BLaER1 treated with 17β-estradiol and CSF1 and Interleukin-3, amounts not matched to agents 10 nM and 100 nM (cell line): ENCODE results near the gene PPP2R2C.
A peak's percentile ranks its signal among the peaks of the same experiment; 100 is the strongest.

ENCODE experiments used
- H3K27ac ChIP-seq, 11 experiments: shearing (Covaris generic); formaldehyde crosslinking; 2 replicates each; pipeline ENCODE4 v1.8.1; 2022
- H3K27me3 ChIP-seq, 11 experiments: shearing (Covaris generic); formaldehyde crosslinking; 2 replicates each; pipeline ENCODE4 v1.8.1; 2022
- H3K36me3 ChIP-seq, 11 experiments: shearing (Covaris generic); formaldehyde crosslinking; 2 replicates each; pipeline ENCODE4 v1.8.1; 2022
- H3K4me1 ChIP-seq, 10 experiments: shearing (Covaris generic); formaldehyde crosslinking; 2 replicates each; pipeline ENCODE4 v1.8.1; 2022
- H3K4me2 ChIP-seq, 11 experiments: shearing (Covaris generic); formaldehyde crosslinking; 2 replicates each; pipeline ENCODE4 v1.8.1; 2022
- H3K4me3 ChIP-seq, 10 experiments: shearing (Covaris generic); formaldehyde crosslinking; 2 replicates each; pipeline ENCODE4 v1.8.1; 2022
- H3K9ac ChIP-seq, 11 experiments: shearing (Covaris generic); formaldehyde crosslinking; 2 replicates each; pipeline ENCODE4 v1.8.1; 2022
- H3K9me3 ChIP-seq, 11 experiments: shearing (Covaris generic); formaldehyde crosslinking; replicated peaks in 1 of 11; 2 replicates each; pipeline ENCODE4 v1.8.1; 2022
- H4K20me1 ChIP-seq, 11 experiments: shearing (Covaris generic); formaldehyde crosslinking; 2 replicates each; pipeline ENCODE4 v1.8.1; 2022
- Cebpa-rat ChIP-seq, 11 experiments: shearing (Covaris generic); IDR thresholded peaks; 2 replicates each; pipeline ENCODE4 v1.8.1; 2022

The PPP2R2C gene

DNA sequence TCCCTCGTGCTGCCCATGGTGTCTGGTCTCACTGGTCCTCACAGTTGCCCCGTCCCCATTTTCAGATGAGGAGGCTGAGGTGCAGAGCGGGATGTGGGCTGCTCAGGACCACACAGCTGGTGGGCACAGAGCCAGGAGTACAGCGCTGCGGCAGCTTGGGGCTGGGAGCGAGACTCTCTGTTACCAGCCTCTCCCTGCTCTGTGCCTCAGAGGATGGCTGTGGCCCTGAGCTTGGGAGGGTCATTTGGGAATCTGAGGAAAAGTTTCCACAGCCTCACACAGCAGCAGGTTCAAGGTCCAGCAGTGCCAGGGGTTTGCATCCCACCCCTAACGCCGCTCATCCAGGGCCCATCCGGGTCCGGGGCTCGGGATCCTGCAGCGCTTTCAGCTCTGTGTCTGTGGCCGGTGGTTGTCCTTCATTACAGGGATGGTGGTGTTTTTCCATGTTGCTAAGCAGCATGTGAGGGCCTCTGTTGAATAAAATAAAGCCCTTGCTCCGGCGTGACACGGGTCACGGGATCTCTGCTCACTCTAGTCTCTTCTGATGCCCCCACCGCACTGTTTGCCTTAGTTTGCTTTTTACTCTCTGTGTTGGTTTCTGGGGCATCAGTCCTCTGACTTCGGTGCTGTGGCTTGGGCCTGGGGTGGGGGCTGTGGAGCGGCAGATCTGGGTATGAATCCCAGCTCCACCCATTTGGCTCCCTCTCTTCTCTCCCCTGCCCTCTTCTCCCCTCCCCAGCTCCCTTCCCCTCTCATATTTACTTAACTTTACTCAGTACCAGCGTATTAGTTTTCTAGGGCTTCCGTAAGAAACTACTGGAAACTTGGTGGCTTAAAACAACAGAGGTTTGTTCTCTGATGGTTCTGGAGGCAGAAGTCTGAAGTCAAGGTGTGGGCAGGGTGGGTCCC, 196.3 kb downstream of the PPP2R2C start:
- H3K4me2 ChIP-seq, result peak overlapping the region in 9 of 11 experiments; percentile 86 to 97 (median 94); a peak in 18 of 22 replicates
- peaks cover 1 to 90% (median 36%) of the 10 kb centered on the region in 11 experiments; a peak in 19 of 22 replicates for H3K27me3 ChIP-seq
- peak overlapping the region in 4 of 11 experiments; percentile 2 to 63 (median 16); a peak in 5 of 22 replicates for H3K9ac ChIP-seq
- H4K20me1 ChIP-seq, result peaks cover 75 to 99% (median 98%) of the 10 kb centered on the region in 11 experiments; a peak in 21 of 22 replicates
- no peak overlapping the region; a peak in 2 of 20 replicates for H3K4me3 ChIP-seq
- H3K27ac ChIP-seq, result peak overlapping the region in 2 of 11 experiments; percentile 12 to 79; a peak in 2 of 22 replicates
- peaks cover 67 to 100% (median 98%) of the 10 kb centered on the region in 10 experiments for H3K4me1 ChIP-seq
- TF ChIP-seq Cebpa-rat (IDR thresholded peaks at IDR 0.05), result no peak
- H3K9me3 ChIP-seq, result no peaks in the 10 kb centered on the region
- peaks cover 0 to 19% (median 7%) of the 10 kb centered on the region in 11 experiments; a peak in 6 of 22 replicates for H3K36me3 ChIP-seq

- H3K4me3 ChIP-seq, result no peak overlapping the region
Observed at GRCh38 chr4:6275351-6275750, 197.1 kb downstream of the PPP2R2C start.

GRCh38 chr4:6273661-6273990, 198.8 kb downstream of the PPP2R2C start:
- TF ChIP-seq Cebpa-rat (IDR thresholded peaks at IDR 0.05), result no peak
- Histone ChIP-seq H3K27ac (no peak overlapping the region), H3K9me3 (no peaks in the 10 kb centered on the region), H3K4me1 (peaks cover 68 to 92% (median 90%) of the 10 kb centered on the region in 10 experiments), H3K27me3 (peaks cover 11 to 82% (median 42%) of the 10 kb centered on the region in 11 experiments; a peak in 19 of 22 replicates), H3K4me3 (no peak overlapping the region), H3K9ac (peak overlapping the region in 2 of 11 experiments; percentile 87 to 89; a peak in 1 of 22 replicates), H4K20me1 (peaks cover 55 to 87% (median 80%) of the 10 kb centered on the region in 11 experiments; a peak in 21 of 22 replicates), H3K36me3 (peaks cover 0 to 5% (median 0%) of the 10 kb centered on the region in 11 experiments; a peak in 1 of 22 replicates), H3K4me2 (peak overlapping the region; percentile 17 to 100 (median 97); a peak in 18 of 22 replicates)

More at GRCh38 chr4:6275351-6275750, 197.1 kb downstream of the PPP2R2C start:
- Histone ChIP-seq H3K4me2 (peak overlapping the region in 9 of 11 experiments; percentile 86 to 99 (median 95); a peak in 17 of 22 replicates), H3K27me3 (peaks cover 9 to 90% (median 44%) of the 10 kb centered on the region in 11 experiments; a peak in 19 of 22 replicates), H3K36me3 (peaks cover 0 to 14% (median 2%) of the 10 kb centered on the region in 11 experiments; a peak in 5 of 22 replicates), H3K9ac (no peak overlapping the region; a peak in 1 of 22 replicates), H3K9me3 (no peaks in the 10 kb centered on the region), H3K4me1 (peaks cover 75 to 100% (median 98%) of the 10 kb centered on the region in 10 experiments), H3K27ac (no peak overlapping the region), H4K20me1 (peaks cover 70 to 99% (median 97%) of the 10 kb centered on the region in 11 experiments; a peak in 21 of 22 replicates)
- no peak for TF ChIP-seq Cebpa-rat (IDR thresholded peaks at IDR 0.05)

DNA sequence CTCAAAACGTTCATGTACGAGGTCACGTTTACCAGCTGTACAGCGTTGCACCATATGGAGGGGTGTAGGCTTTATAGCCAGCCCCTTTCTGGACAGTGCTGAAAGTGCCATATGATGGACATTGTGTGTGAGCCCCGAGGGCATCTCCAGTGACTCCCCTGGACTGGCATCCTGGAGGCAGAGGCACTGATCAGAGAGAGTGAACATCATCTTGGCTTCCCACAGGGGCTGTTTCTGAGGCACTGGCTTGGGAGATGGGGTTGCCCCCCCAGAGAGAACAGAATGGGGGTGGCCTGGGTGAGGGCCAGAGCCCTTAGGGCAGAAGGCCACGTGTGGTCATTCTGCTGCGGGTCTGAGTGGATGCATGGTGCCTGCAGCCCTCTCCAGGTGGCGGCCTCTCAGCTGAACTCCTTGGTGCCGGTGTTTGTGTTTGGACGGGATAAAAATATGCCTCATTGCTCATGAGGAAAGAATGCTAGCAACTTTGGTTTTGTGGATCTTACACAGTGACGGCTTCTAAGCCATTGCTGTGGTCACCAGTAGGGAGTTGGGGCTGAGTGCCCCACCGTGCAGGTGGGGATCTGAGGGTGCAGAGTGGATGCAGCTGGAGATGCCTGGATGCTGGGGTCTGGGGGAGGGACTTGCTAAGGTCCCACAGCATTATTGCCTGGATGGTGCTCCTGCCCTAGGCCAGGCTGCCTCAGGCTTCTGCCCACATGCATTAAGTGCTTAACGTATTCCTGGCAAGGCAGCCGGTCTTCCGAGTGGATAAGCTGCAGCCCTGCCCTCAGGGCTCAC, 199.4 kb downstream of the PPP2R2C start:
- H3K4me3 ChIP-seq, result peak overlapping the region in 1 of 10 experiments; percentile 82; a peak in 1 of 20 replicates
- H3K4me2 ChIP-seq, result peak overlapping the region; percentile 17 to 100 (median 97); a peak in 21 of 22 replicates
- H3K27ac ChIP-seq, result no peak overlapping the region
- TF ChIP-seq Cebpa-rat (IDR thresholded peaks at IDR 0.05), result no peak
- peaks cover 54 to 81% (median 75%) of the 10 kb centered on the region in 11 experiments; a peak in 21 of 22 replicates for H4K20me1 ChIP-seq
- no peaks in the 10 kb centered on the region for H3K9me3 ChIP-seq
- H3K36me3 ChIP-seq, result peaks cover 0 to 5% (median 0%) of the 10 kb centered on the region in 11 experiments; a peak in 1 of 22 replicates
- peaks cover 68 to 92% (median 90%) of the 10 kb centered on the region in 10 experiments for H3K4me1 ChIP-seq
- peaks cover 11 to 82% (median 42%) of the 10 kb centered on the region in 11 experiments; a peak in 19 of 22 replicates for H3K27me3 ChIP-seq
- H3K9ac ChIP-seq, result peak overlapping the region in 3 of 11 experiments; percentile 13 to 89 (median 87); a peak in 4 of 22 replicates

DNA sequence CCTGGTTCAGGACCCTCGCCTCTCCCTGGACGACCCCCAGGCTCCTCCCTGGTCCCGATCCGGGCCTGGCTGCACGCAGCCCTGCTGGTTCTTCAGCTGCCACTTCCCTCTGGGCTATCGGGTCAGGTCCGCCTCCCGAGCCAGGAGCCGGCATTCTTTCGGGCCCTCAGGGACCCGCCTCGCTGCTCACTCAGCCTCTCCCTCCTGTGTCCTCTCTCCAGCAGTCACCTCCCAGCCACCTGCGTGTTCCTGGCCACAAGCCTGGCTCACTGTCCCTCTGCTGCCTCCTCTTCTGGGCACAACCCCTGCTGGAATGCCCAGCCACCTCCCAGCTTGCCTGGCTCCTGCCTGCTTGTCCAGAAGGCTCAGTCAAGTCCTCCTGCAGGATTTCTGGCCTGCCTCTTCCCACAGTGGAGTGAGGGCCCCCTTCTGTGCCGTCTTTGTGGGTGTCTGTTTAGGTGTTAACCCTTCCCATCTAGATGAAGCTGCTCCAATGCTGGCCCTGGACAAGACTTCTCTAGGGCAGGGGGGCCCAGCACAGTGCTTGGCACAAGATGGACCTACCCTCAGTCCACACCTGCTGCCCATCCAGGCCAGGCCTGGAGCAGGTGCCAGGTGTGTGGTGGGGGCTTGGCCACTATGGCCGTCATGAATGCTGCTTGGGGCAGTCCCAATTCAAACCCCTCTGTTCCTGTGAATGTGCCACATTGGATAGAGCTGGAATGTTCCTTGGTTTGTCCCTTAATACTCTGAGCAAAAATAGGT, 200.5 kb downstream of the PPP2R2C start:
- Histone ChIP-seq H3K36me3 (no peaks in the 10 kb centered on the region), H3K4me2 (peak overlapping the region; percentile 93 to 100 (median 97)), H3K4me3 (peak overlapping the region in 8 of 10 experiments; percentile 72 to 87 (median 81); a peak in 12 of 20 replicates), H3K9ac (peak overlapping the region in 7 of 11 experiments; percentile 6 to 89 (median 64); a peak in 11 of 22 replicates), H3K4me1 (peaks cover 67 to 92% (median 90%) of the 10 kb centered on the region in 10 experiments), H3K27ac (peak overlapping the region in 1 of 11 experiments; percentile 32; a peak in 1 of 22 replicates), H4K20me1 (peaks cover 42 to 69% (median 63%) of the 10 kb centered on the region in 11 experiments; a peak in 21 of 22 replicates), H3K9me3 (no peaks in the 10 kb centered on the region), H3K27me3 (peaks cover 11 to 70% (median 42%) of the 10 kb centered on the region in 11 experiments; a peak in 19 of 22 replicates)
- no peak for TF ChIP-seq Cebpa-rat (IDR thresholded peaks at IDR 0.05)

- Histone ChIP-seq H3K36me3 (no peaks in the 10 kb centered on the region), H3K9ac (peak overlapping the region in 9 of 11 experiments; percentile 6 to 89 (median 81); a peak in 13 of 22 replicates), H3K27me3 (peaks cover 11 to 63% (median 42%) of the 10 kb centered on the region in 11 experiments; a peak in 19 of 22 replicates), H3K4me3 (peak overlapping the region; percentile 72 to 88 (median 82); a peak in 13 of 20 replicates), H4K20me1 (peaks cover 35 to 63% (median 56%) of the 10 kb centered on the region in 11 experiments; a peak in 21 of 22 replicates), H3K4me1 (peaks cover 71 to 92% (median 90%) of the 10 kb centered on the region in 10 experiments), H3K4me2 (peak overlapping the region; percentile 93 to 100 (median 97)), H3K9me3 (no peaks in the 10 kb centered on the region), H3K27ac (no peak overlapping the region)
- TF ChIP-seq Cebpa-rat (IDR thresholded peaks at IDR 0.05), result no peak
Observed at GRCh38 chr4:6271206-6271605, 201.2 kb downstream of the PPP2R2C start.

DNA sequence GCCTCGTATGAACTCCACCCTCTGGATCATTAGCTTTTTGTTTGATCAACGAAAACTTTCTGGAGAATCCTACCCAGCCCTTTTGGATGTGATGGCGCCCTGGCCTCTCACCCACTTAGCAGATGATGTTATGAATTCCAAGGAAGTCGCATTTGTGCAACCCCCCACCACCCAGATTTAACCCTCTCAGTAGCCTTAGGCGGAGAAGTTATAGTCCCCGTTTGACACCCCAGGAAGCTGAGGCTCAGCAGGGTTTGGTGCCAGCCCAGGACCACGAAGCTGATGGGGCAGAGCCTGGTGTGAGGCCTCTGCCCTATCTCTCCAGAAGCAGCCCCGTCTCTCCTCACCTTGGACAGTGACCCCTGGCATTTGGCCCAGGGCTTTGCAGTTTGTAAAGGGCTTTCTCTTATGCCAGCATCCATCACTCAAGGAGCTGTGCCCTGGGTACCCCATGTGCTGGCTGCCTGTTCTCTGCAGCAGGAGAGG, 201.7 kb downstream of the PPP2R2C start:
- Histone ChIP-seq H3K27me3 (peaks cover 11 to 58% (median 40%) of the 10 kb centered on the region in 11 experiments; a peak in 19 of 22 replicates), H4K20me1 (peaks cover 30 to 57% (median 51%) of the 10 kb centered on the region in 11 experiments; a peak in 21 of 22 replicates), H3K4me2 (peak overlapping the region; percentile 93 to 100 (median 97)), H3K9ac (peak overlapping the region; percentile 75 to 89 (median 82); a peak in 21 of 22 replicates), H3K36me3 (no peaks in the 10 kb centered on the region), H3K9me3 (no peaks in the 10 kb centered on the region), H3K4me1 (peaks cover 76 to 92% (median 90%) of the 10 kb centered on the region in 10 experiments), H3K27ac (peak overlapping the region in 5 of 11 experiments; percentile 36 to 82 (median 77); a peak in 10 of 22 replicates), H3K4me3 (peak overlapping the region; percentile 72 to 88 (median 82))
- TF ChIP-seq Cebpa-rat (IDR thresholded peaks at IDR 0.05), result no peak
